Activated effector memory CD4-positive, alpha-beta T cell treated with anti-CD3 and anti-CD28 coated beads, Interleukin-2, amount 50 U/mL, for 16 hours (primary cell): ENCODE results near the gene KCNH6.

ENCODE experiments used
- DNase-seq: peaks from one replicate; pipeline ENCODE4 v3.0.0-alpha.2; 2020

The KCNH6 gene, protein sequence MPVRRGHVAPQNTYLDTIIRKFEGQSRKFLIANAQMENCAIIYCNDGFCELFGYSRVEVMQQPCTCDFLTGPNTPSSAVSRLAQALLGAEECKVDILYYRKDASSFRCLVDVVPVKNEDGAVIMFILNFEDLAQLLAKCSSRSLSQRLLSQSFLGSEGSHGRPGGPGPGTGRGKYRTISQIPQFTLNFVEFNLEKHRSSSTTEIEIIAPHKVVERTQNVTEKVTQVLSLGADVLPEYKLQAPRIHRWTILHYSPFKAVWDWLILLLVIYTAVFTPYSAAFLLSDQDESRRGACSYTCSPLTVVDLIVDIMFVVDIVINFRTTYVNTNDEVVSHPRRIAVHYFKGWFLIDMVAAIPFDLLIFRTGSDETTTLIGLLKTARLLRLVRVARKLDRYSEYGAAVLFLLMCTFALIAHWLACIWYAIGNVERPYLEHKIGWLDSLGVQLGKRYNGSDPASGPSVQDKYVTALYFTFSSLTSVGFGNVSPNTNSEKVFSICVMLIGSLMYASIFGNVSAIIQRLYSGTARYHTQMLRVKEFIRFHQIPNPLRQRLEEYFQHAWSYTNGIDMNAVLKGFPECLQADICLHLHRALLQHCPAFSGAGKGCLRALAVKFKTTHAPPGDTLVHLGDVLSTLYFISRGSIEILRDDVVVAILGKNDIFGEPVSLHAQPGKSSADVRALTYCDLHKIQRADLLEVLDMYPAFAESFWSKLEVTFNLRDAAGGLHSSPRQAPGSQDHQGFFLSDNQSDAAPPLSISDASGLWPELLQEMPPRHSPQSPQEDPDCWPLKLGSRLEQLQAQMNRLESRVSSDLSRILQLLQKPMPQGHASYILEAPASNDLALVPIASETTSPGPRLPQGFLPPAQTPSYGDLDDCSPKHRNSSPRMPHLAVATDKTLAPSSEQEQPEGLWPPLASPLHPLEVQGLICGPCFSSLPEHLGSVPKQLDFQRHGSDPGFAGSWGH

DNA sequence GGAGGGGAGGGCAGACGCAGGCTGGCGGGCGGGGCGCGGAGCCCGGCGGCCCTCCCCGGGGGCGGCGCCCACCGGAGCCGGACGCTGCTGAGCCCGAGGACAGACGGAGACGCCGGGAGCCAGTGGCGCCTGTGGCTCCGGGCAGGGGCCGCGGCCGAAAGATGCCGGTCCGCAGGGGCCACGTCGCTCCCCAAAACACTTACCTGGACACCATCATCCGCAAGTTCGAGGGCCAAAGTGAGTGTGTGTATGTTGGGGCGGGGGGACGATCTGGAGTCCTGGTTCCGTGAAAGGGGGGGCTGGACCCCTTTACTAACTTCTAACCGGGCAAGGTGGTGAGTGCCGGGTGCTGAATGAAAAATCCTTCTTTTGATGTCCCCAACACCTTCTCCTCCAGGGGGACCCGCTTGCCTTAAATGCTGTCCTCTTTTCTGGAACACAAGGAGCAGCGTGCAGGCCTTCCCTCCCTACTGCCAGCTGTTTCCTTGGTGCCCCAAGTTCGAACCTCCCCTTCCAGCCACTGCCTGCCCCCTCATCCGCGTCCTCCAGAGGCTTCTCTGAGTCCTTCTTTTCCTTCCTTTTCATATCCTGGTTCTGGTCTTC is at the start of gene KCNH6:
KCNH6 (plus strand) TSS at position 106 of the 603 bp plus-strand sequence; CDS start at position 162, 56 bp downstream.
- no peak for DNase-seq

DNA sequence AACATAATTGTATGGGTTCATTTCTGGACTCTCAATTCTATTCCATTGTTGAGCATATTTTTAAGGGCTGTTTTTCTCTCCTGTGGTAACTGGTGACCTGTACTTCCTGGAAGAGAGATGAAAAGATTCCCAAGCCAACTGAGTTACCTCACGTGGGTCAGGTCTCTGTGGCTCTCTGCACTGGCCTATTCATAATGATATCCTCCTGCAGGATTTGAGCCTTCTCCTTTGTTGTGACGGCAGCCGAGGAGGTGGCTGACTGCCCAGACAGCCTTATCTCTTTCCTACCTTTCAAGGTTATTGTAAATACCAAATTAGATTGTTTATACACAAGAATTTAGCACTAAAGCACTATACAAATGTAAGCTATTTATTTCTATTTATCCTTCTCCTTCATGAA is 49.0 kb upstream of the KCNH6 start:
- DNase-seq = no peak

DNA sequence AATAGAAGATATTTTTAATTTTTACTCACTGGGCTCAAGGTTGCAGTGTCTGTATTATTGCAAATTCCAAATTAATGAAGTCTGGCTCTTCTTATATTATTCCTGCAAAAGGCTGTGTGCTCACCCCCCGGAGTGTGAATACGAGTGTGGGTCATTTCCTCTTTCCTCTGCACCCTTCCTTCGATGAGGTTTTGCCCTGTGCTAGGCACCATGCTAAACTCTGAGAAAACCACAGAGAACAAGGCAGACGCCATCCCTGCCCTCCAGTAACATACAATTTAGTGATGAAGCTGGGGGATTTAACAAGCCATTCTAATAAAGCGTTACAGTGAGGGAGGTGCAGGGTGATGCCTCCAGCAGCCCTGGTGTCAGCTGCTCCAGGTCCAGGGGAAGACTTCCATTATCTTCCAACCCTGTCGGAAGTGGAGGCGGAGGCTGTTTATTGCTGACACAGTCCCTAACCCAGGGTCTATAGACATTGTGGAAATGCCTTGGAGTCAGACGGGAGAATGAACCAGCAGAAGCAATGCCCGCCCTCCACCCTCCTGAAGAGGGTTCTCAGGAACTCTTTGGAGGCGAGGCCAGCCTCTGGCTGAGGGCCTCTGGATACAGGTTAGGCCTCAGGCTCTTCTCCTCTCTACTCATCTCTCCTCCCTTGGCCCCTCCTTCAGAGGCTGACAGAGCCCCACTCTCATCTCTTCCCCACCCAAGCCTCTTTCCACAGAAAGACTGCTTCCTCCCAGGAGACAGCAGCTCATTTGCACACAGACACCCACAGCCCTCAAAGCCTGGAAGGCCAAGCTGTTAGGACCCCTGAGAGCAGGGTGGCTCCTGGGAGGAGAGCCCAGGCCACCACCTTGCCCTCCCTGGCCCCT is 48.3 kb upstream of the KCNH6 start:
- no peak for DNase-seq

DNA sequence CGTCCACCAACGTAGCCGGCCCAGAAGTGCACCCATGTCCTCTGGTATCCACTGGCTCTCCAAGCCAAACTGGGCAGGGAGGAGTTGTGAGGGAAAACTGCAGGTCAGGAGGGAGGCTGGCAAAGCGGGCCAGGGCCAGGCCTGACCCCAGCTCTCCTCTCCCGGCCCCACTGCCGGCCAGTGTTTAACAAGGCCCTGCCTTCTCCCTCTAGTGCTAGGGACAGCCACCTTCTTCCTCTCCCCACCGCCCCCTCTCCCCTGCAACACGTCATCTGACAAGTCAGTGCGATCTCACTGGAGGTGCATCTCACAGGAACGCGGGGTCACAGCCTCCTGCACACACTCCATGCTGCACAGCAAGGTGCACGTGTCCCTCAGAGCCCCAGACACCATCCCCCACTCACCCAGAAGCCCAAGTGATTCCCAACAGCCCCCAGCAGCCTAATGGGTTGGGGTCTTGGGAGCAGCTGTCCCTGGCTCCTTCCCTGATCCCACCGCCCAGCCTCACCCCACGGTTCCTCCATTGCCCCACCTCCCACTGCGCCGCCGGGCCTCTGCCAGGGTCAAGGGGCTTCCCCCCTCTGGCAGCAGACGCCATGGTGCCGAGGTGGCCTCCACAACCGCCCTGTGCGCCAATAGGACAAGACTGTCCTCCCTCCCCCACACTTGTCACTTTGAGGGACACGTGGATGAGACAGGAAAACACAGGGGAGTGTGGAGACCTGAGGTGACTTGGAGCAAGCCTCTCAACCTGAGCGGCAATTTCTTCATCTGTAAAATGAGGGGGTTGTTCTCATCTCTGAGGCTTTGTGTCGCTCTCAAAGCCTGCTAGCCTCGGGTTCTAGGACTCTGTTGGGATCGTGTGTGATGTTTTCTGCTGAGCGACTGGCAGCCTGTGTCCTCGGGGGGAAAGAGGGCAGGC is 47.4 kb upstream of the KCNH6 start:
- DNase-seq = no peak

DNA sequence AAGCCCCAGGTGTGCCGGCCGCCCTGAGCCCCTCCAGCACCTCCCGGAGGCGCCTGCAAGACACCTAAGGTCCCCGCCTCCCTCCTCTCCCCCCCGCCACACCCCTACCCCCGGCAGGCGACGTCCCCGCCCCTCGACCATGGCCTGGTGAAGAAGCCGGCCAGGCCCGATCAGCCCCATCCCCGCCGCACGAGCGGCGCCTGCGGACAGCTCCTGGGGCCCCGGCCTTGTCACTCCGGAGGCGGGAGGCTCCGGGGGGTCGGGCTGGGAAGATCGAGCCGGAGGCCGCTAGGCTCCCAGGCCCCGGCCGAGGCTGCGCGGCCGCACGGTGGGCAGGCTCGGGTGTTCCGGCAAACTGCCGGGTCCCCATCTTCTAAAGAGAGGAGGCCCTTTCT is 46.7 kb upstream of the KCNH6 start:
- DNase-seq = no peak

DNA sequence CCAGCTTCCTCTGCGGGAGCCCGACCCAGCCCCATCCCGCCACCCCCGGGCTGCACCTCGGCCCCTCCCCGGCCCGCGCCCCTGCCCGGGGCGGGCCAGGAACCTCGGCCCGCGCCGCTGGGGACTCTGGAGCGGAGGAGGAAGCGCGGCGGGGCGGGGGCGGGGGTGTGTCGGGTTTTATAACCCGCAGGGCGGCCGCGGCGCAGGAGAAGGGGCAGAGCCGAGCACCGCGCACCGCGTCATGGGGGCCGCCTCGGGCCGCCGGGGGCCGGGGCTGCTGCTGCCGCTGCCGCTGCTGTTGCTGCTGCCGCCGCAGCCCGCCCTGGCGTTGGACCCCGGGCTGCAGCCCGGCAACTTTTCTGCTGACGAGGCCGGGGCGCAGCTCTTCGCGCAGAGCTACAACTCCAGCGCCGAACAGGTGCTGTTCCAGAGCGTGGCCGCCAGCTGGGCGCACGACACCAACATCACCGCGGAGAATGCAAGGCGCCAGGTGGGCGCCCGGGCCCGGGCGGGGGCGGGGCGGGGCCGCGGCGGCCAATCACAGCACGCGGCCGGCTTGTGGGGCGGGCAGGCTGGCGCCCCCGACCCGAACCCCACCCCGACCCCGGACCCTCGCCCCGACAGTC is 46.2 kb upstream of the KCNH6 start, which contains the start of gene ACE:
ACE (plus strand) TSS at position 208 of the 626 bp plus-strand sequence; CDS start at position 242, 34 bp downstream.
- DNase-seq = peak; percentile 77

DNA sequence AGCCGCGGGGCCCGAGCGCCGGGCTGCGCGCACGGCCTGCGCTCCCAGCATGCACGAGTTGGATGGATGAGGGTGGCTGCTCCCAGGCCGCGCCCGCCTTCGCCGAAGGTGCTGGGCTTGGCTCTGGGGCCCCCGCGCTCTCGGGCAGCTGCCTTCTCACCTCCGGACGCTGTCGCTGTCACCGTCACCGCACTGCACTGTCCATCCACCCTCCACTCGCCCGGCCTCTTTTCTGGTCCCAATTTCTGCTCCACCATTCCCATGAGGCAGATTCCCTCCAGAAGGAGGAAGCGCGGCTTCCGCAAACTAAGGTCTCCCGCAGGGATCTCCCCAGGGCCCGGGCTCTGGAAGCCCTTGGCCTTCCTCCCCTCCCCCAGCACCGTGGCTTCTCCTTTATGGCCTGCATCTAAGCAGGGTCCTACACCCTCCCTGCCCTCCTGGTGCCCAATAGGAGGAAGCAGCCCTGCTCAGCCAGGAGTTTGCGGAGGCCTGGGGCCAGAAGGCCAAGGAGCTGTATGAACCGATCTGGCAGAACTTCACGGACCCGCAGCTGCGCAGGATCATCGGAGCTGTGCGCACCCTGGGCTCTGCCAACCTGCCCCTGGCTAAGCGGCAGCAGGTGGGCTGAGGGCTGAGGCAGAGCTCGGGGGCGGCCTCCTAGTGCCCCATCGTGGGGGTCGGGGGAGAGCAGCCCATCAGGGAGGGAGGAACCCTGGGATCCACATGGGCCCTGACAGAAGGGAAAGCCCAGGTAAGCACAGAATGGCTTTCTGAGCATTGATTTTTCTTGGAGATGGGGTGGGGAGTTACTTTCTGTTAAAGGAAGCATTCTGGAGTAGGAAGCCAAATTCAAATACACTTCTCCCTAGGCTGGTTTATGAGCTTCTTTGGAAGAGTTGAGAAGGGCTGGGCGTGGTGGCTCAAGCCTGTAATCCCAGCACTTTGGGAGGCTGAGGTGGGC is 45.4 kb upstream of the KCNH6 start:
- no peak for DNase-seq

DNA sequence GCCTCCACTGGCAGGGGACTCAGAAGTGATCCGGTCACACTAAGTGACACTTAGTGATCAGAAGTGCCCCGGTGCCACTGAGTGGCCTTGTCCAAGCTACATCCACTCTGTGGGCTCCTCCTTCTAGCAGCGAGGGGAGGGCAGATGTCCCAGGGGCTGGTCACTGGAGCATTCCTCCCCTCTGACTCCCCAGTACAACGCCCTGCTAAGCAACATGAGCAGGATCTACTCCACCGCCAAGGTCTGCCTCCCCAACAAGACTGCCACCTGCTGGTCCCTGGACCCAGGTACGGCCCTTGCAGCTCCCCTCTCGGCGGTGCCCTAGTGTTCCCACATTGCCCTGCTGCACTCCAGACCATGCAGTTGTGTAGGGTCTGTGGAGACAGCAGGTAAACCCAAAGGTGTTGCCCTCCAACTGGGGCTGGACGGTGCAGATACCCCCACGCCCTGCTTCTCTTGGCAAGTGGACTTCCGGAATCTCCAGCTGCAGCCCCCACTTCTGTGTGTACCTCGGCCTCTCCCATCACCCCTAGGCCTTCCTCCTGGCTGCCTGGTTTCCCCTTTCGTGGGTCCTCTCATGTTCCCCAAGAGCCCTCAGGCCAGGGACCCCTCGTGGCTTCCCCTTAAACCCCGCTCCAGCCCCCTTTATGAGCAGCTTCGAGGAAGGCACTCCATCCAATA is 44.2 kb upstream of the KCNH6 start:
- DNase-seq = peak; percentile 91

DNA sequence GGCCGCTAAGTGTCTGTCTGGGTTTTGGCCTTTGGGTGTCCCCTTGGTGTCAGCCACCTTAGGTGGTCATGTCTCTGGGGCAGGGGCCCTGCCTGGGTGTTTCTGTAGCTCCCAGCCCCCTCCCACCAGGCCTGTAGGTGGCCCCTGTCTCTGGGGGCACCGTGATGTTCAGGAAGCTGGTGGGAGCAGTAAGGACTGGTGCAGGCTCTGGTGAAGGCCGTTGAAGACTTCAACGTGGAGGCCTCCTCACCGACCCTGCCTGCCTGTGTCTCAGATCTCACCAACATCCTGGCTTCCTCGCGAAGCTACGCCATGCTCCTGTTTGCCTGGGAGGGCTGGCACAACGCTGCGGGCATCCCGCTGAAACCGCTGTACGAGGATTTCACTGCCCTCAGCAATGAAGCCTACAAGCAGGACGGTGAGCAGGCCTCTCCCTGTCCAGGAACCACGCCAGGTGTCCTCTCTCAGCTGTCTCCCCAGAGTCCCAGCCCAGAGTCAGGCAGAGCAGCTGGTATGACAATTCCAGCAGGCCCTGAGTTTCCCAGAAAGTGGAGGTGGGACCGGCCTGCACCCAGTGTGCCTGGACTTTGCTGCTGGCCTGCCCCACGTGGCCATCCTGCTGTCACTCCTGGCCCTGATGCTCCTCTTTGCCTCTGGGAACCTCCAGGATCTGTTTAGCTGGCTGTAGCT is 43.5 kb upstream of the KCNH6 start:
- no peak for DNase-seq

DNA sequence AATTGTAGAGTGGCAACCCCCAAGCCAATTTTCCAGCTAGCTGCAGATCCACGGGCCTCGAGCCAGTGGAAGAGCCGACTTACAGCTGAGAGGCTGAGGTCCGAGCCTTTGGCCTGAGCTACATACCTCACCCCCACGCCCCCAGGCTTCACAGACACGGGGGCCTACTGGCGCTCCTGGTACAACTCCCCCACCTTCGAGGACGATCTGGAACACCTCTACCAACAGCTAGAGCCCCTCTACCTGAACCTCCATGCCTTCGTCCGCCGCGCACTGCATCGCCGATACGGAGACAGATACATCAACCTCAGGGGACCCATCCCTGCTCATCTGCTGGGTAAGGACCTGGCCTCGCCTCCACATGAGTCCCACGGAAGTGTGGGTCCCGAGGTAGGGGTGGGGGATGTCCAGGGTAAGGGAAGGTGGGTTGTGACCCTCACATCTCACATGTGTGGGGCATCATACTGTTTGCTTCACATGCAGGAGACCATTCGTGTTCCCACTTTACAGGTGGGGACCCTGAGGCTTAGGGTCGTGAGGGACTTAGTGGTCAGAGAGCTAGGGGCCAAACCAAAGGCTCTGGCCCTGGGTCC is 42.9 kb upstream of the KCNH6 start:
- no peak for DNase-seq

DNA sequence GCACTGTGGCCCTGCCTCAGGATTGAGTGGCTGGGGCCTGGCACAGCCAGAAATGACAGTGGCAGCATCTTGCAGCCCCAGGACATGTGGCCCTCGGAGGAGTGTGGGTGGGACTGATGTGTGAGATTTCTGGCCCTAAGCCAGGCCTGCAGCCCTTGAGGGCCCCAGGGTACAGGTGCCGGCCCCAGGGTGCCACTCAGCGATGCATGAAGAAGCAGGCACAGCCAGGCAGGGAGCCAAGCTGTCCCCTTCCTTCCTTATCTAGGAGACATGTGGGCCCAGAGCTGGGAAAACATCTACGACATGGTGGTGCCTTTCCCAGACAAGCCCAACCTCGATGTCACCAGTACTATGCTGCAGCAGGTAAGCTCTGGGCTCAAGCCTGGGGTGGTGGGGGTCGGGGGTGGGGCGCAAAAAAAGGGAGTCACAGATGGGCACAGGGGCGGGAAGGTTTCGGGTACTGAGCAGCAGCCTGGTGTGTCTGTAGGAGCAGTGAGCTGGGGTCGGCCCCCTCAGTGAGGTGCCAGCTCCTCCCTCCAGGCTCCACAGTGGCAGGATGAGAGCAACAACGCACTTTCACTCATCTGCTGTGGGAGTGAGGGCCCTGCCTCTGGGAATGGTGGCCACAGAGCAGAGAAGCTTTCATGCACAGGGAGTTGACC is 42.2 kb upstream of the KCNH6 start:
- no peak for DNase-seq

DNA sequence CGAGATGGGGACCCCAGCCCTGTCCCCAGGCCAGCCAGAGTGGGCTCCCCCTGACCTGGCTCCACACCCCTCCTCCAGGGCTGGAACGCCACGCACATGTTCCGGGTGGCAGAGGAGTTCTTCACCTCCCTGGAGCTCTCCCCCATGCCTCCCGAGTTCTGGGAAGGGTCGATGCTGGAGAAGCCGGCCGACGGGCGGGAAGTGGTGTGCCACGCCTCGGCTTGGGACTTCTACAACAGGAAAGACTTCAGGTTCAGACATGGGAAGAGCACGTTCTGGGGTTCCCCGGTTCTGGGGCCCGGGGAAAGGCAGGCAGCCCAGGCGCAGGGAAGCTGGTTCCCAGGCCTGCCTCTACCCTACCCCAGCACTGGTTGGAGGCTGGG is 41.7 kb upstream of the KCNH6 start:
- DNase-seq = no peak

DNA sequence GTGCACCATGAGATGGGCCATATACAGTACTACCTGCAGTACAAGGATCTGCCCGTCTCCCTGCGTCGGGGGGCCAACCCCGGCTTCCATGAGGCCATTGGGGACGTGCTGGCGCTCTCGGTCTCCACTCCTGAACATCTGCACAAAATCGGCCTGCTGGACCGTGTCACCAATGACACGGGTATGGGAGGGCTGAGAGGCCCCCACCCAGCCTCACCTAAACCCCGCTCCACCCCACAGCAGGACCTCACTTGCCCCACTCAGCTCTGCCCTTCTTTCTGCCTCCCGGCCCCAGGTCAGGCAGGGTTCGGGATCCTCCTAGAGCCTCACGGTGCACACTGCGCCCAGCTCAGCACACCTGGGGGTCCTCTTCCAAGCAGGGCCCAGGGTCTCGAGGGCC is 40.6 kb upstream of the KCNH6 start:
- no peak for DNase-seq

DNA sequence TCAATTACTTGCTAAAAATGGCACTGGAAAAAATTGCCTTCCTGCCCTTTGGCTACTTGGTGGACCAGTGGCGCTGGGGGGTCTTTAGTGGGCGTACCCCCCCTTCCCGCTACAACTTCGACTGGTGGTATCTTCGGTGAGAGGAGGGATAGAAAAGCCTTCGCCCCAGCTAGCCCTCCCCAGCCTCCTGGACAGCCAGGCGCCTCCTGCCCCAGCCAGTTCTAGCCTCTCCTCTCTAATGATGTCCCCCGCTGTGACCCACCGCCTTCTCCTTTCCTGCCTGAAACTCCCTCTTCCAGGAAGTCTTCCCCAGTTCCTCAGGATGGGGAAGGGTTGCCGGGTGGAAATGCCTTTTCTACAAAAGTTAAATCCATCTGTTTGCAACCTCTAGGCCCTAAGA is 40.1 kb upstream of the KCNH6 start:
- DNase-seq = no peak

DNA sequence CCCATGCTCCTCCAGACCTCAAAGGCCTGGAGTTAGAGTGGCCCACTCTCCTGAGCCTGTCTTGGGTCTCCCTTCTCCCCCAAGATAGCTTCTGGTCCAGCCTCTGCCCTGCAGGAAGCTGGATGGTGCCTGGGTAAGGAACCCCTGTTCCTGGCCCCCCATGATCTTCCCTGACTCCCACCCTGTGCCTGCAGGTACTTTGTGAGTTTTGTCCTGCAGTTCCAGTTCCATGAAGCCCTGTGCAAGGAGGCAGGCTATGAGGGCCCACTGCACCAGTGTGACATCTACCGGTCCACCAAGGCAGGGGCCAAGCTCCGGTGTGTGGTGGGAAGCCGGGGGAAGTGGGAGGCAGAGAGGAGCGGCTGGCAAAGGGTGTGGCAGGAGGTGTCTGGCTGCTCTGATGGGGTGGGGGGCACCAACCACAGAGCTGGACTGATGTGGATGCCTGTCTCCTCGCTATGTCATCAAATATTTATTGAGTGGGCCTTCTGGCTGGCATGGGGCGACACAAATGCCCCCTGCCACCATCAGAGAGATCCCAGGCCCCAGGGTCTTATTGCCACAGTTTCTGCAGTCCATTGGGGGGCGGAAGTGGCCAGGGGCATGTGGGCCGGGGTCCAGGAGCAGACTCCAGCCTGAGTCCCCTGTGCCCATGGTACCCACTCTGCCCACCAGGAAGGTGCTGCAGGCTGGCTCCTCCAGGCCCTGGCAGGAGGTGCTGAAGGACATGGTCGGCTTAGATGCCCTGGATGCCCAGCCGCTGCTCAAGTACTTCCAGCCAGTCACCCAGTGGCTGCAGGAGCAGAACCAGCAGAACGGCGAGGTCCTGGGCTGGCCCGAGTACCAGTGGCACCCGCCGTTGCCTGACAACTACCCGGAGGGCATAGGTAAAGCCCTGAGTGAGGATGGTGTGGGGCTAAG is 39.2 kb upstream of the KCNH6 start:
- no peak for DNase-seq
